Fibroblast of skin of scalp (primary cell): ENCODE data around the gene ALS2CL.

Source experiments
- DNase-seq: peaks from one replicate; pipeline ENCODE4 v3.0.0-alpha.2; 2013

ALS2CL gene

DNA sequence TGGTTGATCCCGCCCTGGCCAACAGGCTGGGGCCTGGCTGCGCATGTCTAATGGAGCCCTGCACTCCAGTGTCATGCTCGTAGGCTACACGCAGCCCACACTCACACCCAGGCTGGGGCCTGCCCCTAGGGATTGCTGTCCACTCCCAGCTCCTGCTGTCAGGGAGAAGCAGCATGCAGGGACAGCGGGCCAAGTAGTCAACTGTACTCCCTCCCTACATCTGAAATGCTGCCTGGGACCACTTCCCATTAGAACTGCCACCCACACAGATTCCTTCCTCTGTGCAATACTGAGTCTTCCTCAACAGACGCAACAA, 16.1 kb downstream of the ALS2CL start:
- no peak for DNase-seq

DNA sequence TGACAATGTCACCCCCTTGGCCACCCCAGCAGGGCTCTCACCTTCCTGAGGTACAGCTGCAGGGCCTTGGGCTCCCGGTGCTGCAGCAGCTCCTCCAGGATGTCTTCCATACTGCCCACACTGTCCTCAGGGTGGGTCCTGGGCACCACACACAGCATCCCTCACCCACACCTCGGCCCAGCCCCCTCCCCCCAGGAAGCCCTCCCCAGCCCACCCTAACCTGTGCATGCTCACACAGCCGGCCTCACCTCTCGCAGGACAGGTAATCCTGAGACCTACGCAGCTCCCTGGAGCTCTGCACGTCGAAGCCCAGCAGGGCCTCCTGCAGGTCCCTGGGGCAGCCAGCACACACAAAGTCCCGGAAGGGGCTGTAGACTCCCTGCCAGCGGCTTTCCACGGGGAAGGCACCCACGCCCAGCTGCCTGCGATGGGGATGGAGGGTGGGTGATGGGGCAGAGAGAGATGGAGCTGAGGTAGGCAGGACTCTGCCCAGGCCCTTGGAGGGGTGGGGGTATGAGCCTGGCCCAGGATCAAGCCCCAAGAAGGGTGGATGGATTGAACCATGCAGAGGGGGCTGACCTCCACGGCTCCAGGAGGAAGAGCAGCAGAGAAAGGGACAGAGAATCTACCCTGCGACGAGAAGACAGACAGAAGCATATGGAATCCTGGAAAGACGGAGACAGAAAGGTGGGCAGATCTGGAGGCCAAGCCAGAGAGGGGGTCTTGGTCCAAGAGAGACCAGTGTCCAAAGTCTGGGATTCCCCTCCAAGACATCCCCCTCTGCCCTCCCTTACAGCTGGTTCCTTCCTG, 16.7 kb downstream of the ALS2CL start:
- DNase-seq: no peak

DNA sequence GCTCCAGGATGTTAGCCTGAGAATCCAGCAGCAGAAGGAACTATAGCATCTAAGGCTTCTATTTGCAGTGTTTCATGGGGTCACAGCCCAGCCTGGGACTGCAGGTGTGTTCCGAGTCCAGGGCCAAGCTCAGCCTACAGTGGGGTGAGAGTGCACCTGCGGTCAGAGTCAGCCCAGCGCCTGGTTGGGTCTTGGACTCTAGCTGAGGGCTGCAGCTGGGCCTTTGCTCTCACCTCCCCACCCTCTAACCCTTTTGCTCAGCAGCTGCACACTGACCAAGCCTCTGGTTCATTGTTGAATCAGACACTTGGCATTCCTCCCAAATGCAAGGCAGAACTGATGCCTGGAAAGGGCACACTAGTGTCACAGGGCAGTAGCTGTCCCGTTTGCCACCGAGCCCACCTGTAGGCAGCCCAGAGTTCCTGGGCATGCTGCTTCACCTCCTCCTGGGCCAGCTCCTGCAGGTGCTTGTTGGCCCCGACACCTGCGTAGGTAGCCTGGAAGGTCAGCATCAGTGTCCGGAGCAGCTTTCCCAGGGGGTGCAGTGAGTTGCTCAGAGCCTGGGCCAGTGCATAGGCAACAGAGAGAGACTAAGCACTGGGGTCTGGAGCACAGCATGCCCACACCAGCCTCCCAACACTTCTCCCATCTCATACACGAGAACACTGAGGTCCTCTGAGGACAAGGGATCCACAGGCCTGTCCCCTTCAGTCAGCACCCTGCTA, 17.5 kb downstream of the ALS2CL start:
- no peak for DNase-seq

DNA sequence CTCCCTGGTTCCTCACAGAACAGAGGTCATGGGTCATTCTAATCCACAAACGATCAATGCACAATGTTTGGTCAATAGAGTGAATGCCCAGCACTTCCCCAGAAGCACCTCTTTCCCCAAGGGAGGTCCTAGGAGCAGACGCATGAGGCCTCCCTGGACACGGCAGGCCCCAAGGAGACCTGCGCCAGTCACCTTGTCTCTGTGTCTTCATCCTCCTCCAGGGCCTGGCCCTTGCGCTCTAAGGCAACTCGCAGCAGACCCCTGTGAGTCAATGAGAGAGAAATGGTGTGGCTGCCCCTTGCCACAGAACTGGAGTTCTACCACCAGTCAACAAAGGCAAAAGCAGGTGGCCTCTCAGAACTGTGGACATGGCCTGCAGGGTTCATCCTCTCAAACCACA, 18.1 kb downstream of the ALS2CL start:
- DNase-seq: no peak

DNA sequence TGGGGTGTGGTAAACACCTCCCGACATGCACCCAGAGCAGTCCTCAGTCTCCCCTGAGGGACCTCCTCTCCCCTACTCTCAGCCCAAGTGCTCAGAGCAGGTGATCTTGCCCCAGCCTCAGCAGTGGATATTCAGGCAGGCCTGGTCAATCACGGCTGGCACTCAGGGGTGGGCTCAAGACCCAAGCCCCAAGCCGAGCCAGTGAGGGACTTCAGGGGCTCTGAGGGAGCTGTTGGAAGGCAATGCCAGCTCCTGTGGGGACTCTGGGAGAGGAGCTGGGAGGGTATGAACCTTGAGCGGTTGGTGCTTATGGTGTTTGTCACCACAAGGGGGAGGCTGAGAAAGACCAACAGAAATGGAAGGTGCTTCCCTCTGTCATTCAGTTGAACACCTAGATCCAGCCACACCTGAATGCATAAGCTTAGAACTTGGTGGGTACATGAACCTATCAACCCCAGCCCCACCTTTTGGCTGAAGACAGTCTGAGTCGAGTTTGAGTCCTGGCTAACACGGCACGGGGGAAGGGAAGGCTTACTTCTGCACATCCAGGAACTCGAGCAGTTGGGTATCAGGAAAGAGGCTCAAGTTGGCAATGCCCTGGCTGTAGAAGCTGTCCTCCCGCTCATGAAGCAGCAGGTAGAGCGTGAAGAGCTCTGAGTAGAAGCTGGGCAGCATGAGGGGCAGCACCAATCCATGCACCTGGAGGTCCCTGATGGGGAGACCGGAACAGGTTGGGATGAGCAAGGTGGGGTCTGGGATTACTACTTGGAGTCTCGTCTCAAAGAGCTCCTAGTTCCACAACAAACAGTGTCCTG, 19.2 kb downstream of the ALS2CL start:
- no peak for DNase-seq

DNA sequence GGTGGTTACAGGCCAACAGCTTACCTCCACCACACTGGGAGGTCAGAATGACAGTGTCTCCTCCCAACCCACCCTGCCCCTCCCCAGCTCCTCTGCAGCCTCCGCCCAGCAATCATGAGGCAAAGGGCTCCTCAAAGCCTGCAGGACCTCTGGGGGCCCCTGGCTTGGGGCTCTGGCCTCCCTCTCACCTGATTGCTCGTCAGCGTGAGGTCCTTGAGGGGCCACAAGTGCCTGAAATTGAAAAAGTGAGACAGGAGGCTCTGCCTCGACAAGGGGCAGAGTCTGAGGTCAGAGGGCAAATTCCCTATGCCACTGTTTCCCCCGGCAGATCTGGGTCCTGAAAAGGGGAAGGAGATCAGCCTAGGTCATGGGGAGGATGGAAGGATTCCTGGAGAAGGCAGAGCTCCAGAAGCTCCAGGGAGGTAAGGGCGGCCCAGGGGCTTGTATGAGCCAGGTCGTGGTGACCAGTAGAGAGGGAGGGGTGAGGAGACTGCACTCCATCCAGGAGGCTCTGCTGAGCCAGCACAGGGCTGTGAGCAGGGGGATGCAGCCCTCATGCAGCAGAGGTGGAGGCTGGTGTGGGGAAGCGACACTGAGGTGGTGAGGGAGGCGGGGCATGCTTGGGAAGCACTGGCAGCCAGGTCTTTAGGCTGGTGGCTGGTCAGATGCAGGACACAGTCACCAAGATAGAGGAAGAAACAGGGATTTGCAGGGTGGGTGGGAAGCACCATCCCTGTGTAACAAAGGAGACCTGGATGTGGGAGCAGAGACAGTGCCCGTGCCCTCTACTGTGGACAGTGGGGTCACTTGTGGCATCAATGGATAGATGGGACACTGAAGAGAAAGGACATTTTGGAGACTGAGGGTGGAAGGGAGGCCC, 20.1 kb downstream of the ALS2CL start:
- no peak for DNase-seq

DNA sequence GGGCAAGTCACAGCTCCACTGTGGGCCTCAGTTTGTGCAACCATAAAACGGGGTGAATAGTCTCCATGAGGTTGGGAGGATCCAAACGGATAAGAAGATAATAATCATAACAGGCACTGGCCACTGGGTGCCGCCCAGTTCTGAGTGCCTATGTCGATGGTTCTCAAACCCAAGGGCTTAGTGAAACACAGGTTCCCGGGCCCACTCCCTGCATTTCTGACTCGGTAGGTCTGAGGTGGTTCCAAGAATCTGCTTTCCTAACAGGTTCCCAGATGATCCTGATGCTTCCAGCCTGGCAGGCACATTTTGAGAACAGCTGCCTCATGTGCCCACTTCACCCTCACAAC, 21.2 kb downstream of the ALS2CL start:
- DNase-seq: no peak

DNA sequence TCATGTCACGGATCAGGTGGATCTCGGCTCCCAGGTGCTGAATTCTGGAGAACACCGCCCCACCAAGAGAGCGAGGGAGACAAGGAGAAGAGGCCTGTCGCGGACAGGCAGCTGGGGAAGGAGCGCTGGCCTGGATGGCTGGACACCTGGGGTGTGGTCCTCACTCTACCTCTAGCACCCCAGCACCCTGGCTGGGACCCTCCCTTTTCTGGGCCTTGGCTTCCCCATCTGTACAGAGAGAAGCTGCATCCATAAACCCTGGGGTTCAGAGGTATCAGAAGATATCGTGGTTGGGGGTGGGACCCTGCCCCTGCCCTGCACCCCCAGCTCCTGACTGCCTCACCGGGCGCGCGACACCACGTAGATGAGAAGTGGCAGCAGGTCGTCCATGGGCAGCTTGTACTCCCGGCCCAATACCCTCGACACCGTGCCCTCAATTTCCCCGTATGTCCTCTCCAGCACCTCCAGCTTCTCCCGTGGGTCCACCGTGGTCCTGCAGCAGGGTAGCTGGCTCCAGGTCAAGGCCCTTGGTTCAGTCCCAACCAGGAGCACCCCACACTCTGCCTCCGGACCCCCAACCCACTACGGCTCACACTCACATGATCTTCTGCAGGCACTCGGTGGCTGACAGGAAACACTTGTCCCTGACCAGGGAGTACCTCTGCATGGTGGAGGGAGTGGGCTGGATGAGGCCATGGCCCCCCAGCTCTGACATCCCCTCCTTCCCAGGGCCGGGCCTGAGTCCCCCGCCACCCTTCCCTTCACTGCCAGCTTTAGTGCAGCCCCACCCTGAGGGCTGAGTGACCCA, 21.7 kb downstream of the ALS2CL start:
- DNase-seq: no peak

DNA sequence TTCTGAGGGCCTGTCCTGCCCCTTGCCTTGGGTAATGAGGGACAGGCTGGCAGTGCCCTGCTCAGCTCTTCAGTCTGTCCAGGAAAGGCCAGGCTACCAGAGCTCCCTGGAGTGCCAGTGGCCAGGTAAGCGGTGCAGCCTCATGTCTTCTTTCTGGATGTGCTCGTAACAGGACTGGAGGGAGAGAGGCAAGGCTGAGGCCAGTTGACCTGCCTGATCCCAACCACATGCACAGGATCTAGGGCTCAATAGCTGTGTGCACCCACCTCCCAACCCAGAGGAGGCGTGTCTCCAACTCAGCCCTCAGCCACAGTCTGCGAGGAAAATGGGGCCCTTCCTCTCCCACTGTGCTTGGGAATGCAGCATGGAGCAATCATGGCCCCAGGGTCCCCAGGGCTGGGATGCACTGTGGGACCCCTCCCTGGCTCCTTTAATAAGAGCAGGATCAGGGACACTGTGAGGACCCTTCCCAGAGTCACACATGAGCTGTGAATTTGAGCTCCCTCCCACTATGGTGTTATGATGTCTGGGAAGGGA, 22.5 kb downstream of the ALS2CL start:
- no peak for DNase-seq

DNA sequence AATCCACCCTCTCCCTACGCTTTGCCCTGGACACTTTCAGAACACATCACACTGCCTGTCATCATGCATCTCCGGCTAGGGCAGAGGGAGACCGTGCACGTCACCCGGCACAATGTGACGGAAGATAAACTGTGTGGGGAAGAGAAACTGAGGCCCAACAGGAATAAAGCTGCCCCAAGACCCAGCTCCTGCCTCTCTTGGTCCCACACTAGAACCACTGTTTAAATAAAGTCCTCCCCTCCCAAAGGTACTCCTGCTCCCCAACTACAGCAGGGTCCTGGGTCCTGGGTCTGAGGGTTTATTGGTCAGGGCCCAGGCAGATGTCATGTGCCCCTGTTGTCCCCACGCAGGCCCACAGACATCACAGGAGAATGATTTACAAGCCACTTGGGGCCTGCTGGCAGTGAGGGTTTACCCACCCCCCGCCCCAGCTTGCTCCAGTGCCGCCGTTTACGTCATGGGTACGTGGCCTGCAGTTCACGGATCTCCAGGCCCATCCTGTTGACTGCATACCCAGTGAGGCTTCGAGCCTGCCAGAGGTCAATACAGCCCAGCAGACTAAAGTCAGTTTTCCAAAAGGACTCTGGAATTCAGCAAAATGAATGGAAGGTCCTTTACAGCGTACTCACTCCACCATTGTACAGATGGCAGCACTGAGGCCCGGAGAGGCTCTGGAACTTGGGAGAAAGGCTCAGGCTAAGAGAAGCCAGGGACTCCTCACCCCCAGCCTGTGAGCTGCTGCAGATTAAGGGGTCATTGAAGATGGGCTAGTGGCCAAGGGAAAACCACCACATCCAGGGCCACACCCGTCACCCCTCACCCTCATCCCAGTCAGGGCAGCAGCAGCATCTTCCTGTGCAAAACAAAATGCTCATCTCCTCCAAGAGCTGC, 23.2 kb downstream of the ALS2CL start:
- DNase-seq: no peak

DNA sequence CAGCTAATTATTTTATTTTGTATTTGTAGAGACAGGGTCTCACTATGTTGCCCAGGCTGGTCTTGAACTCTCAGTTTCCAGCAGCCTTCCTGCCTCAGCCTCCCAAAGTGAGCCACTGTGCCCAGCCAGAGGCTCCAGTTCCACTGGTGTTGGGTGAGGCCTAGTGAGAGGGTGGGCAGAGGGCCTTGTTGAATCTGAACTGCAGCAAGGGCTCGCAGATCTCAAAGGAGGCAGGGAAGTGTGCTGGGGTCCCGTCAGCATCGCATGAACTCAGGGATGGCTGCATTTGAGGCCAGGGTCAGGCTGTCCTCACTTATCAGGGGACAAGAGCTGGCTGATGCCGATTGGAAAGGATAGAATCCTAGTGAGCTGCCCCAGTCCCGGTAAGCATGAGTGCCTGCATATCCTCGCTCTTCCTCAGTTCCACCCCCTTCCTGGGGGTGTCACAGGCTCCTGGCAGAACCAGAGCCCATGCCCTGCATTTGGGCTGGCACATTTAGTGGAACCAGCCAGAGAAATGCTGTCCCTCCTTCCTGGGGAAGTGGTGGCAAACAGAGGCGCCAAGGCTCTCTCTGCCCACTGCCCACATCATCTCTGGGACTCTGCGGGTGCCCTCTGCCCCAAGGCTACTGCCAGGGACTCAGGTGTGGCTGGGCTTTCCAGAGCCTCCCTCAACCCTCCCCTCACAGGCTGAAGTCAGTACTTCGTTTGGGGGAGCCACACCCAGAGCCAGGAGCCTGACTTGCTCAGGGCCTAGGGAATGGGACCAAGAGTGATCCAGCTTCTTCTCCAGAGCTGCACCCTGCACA, 24.1 kb downstream of the ALS2CL start:
- no peak for DNase-seq

DNA sequence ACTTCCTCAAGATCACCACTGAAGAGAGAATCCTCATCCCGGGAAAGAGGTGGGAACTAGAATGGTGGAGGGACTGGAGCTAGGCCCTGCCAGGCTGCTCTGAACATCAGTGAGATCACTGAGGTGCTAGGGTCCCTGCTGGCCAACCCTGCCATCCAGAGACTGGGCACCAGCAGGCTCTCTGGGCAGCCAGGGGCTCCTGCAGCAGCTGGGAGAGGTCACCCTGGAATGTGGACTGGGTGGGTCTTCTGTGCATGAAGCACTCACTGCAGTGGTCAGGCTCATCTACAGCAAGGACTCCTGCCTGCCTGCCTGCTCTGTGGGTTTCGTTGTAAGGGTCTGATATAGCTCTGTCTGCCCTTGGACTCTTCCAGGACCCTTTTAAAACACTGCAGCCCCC, 24.9 kb downstream of the ALS2CL start:
- no peak for DNase-seq

DNA sequence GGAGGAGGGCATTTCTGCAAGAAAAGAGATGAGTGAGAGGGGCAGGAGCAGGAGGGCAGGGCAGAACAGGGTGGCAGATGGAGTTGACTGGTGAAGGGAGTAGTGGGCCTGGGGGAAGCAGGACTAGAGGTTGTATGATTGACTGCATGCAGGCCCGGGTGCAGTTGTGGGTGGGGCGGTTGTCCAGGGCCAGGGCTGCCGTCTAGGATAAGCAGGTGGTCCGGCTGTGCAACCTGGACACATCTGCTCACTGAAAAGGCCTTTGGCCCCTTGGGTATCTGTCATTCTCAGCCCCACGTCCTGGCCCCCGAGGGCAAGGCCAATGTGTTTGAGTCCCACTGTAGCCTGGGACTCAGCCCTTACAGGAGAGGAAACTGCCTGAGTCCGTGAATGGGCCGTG, 25.4 kb downstream of the ALS2CL start:
- DNase-seq: no peak

DNA sequence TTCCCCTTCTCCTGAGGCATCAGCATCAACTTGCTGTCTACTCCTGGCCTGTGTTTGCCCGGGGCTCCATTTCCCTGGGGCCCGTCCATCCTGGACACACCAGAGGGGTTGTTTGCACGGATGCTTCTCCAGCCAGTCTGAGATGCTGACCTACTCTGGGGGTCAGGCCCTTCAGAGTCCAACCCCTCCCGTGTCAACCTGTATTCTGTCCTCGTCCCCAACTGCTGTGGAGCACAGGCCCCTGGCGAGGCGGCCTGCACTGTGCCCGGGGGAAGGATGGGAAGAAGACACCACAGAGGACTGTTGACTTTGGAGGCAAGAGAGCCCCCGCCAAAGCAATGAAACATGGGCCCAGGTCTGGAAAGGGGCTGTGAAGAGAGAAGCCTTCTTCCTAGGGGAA, 25.8 kb downstream of the ALS2CL start:
- DNase-seq: no peak

DNA sequence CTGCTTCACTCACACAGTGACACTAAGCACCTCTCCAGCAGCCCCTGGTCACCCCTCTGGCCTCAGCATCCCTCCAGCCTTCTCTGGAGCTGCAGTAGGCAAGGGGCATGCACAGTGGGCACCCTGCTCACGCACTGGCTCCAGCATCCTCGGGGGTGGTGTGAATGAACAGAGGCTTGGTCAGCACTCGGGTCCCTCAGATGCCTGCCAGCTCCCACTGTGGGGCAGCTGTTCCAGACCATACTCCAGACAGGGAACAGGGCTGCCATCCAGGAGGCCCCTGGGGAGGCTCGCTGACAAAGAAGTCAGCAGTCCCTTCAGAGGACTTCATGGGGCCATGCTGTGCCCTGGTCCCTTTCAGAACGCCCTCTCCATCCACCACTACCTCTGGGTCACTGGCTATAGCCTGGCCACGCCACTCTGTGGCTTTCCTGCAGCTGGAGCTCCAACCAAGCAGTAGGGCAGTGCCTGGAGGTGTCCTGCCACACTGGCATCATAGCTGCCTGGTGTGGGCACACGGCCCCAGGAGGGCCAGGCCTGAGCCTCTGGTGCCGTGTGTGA, 26.3 kb downstream of the ALS2CL start:
- DNase-seq: no peak

DNA sequence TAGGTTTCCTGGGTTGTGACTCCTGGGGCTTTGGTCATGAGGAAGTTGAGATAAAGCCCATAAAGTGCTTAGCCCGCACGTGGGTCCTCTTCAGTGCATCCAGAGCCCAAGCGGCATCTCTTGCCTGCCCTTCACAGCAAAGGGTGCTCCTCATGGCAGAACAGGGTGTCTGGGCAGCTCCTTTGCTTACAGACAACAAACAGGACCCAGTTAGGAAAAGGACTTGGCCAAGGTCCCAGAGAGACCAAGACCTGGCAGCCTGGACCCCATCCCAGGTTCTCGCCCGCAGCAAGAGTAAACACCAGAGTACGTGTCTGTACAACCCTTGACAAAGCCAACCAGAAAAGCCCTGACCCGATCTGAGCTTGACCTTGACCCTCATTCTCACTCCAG, 27.0 kb downstream of the ALS2CL start:
- no peak for DNase-seq

DNA sequence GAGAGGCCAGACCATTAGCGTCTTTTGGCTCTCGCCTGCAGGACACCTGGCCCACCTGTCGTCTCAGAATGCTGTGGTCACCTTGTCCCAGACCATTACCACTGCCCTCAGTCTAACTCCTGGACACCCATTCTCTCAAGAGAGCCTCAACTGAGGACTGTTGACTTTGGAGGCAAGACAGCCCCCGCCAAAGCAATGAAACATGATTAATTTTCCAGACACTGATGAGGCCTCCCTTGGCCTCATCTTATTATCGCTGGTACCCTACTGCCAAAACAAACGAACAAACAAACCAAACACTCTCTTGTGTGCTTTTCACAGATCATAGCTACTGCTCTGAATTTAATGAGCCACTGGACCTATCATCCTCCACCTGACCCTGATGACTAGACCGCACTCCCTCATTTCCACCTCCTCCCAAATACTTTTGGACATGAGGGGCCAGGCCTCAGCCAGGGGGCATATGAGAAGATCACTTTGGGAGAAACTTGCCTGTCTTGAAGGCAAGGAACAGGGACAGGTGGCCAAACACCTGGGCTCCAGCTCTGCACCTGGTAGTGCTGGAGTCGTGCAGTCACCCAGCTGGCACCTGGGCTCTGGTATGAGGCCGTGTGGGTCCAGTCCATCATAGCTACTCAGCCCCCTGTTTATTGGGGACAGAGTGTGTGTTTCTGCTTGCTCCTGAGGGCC, 27.6 kb downstream of the ALS2CL start:
- no peak for DNase-seq

DNA sequence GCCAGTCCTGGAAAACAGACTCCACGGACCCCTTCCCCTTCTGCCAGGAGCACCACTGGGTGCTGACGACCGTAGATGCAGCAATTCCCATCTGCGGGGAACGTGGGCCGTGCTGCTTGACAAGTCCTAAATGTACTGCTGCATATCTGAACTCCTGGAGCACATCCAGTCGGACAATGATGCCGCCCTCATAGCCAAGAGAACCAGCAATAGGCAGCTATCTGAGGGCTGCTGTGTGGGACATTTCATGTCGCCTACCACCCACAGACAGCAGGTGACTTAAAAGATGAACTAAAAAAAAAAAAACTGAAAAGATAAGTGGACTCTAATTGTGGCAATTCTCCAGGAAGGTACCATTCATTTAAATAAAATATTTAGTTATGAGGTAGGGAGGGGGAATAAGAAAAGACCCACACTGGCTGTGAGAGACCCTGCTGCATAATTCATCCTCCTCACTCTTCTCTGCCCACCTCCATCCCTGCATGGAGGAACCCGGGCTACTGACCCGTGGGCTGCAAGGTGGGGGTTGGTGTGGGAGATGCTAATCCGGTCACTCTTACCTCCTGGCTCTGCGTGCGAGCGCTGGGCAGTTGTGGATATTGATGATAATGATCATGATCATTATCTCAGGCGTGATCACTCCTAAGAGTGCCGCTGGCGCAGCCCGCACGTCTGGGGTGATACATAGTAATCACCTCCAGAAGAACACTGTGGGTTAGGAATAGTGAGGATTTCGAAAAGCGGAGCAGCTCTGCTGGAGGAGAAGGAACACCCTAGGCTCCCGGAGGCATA, 28.3 kb downstream of the ALS2CL start:
- no peak for DNase-seq
